Transverse colon (tissue), 3 donors: Measurements from ENCODE around the gene PRDM1.

ENCODE experiments used
- CTCF ChIP-seq, 5 experiments: fragments of 200-600 bp in 3 of 5; fragments of 450-650 bp in 2 of 5; sonication (generic) in 3 of 5; IDR thresholded peaks; 1 replicate in 2 of 5; 2 replicates in 3 of 5; pipeline ENCODE4 v1.5.1; 2016 to 2017; ENCODE audit warnings: antibody characterized with exemption in 5 of 5, inconsistent platforms in 3 of 5, mild to moderate bottlenecking in 2 of 5, moderate library complexity in 1 of 5
- POLR2A ChIP-seq: fragments of 450-650 bp; IDR thresholded peaks from one replicate; pipeline ENCODE4 v1.6.1; 2016; ENCODE audit warnings: antibody characterized with exemption, mild to moderate bottlenecking, moderate library complexity

- no peak for TF ChIP-seq CTCF (IDR thresholded peaks at IDR 0.05)
- TF ChIP-seq POLR2A = no peak
Observed at GRCh38 chr6:106120406-106120805, 34.3 kb downstream of the PRDM1 start.
